Measurements from ENCODE around the gene ARHGAP24.
A peak's percentile ranks its signal among the peaks of the same experiment; 100 is the strongest.
"Not testable (repeated sequence)": the region's sequence is repeated elsewhere in the genome, so short reads cannot be mapped to it uniquely, and the experiment has no call there.

ARHGAP24 gene

DNA sequence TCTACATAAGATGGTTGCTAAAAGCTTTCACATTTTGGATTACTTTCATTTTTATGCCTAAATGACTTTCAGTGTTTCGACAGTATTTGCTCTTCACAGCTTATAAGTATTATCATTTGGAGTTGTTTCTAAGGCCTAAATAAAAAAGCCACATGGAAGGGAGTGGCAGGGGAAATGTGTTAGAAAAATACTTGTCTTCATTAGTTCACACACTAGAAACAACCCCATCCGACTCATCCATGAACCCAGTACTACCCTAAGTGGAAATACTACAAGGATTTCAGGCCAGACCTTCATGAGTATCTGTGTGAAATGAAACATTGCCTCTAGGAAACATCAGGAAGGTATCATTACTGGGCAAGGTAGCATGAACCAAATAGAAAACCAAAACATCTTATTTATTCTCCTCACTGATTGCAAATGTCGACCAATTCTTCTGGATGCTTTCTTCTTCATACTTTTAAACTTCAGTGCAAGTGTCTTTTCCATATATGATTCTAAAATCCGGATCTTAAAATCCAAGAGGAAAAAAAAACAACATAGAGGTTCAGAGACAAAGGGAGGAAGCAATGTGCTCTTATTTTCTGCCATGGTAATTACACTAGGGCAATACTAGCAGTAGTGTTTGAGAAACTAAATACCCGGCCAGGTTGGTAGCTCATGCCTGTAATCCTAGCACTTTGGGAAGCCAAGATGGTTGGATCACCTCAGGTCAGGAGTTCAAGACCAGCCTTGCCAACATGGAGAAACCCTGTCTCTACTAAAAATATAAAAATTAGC is 349.4 kb downstream of the ARHGAP24 start:
- DNase-seq, result no peak

DNA sequence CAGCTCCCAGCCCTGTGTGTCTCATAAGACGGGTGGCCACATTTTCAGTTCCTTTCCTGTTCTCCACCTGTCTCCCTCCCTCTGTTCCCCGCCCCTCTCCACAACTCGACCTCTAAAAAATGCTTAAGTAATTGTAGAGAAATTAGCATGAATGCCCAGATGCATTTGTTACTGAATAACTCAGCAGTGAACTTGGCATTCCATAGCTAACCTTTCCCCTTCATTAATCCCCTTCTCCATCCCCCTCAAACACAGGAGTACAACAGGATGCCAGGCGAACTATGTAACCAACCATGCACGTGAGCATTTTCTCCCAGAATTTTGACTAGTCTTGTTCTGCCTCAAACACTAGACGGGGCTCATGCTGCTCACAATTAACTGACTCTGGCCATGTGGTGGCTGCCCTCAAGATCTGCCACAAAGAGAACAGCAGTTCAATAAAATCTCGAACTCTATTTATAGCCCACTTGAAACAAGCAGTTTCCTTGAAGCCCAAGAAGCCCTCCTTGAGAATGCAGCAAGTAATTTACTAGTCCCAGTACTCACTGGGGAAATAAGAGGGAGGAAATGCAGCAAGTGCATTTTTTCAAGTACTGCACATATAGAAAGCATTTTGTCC is 351.2 kb downstream of the ARHGAP24 start:
- peak; percentile 61 for DNase-seq

DNA sequence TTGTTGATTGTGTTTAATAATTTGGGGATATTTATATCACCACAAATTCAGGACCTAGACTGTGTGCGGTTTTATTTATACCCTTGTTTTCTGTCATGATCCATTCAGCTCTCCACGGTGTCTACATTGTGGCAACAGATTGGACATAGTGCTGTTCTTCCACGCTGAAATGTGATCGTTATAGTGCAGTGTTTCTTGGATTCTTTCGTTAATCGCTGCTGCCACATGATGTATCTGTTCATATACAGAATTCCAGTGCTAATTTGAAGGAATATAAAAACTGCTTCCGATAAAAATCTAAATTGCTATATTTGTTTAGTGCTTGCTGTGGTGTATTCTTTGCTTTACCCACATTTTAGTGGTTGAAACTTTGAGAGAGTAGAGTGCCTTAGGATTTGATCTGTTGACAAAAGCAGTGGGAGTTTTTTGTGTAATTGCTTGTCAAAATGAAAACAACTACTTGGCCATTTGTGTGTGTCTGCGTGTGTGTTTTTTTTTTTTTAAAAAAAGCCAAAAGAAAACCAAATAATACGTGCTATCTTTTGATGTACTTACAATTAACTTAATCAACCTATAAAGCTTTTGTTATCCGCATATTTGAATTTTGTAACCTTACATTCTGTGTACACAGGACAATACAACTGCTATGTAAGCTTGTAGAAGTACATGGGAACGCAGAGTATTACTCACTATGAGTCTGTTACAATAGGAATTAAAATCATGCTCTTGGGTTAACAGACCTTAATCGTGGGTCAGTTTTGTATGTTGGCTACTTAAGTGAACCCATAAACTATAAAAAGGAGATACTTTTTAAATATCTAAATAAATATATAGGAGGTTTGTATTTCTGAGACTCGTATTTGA is 353.3 kb downstream of the ARHGAP24 start:
- DNase-seq, result no peak

DNA sequence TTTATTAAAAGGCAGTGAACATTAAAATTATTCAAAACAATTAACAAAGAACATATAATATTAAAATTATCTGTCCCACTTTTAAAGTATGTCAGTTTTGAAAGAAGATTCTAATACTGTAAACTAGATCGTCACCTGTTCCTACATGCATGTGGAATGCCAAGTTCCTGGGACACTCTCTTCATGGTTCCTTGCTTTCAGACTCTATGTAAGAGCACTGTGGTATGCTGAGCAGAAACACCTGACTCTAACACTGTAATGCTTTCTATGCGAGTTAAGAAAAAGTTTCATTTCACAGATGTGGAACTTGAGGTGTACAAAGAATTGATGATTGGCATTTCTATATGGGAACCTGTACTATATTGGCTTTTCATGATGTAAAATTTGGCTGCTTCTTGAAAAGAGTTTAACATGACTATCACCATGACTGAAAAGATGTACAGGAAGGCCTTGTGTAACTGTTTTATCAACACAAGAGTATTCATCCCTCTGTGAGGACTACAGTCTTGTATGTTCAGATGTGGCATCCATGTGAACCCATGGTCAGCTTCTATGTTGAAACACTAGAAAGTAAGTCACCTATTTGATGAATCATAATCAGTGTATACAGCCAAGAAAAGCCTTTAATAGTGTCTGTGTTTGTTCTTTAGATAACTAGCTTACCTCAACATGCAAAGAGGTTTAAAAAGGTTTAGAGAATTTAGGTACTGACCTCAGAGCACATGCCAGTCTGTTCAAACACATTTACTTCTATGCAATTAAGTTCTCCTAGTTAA is 354.5 kb downstream of the ARHGAP24 start:
- DNase-seq, result no peak

DNA sequence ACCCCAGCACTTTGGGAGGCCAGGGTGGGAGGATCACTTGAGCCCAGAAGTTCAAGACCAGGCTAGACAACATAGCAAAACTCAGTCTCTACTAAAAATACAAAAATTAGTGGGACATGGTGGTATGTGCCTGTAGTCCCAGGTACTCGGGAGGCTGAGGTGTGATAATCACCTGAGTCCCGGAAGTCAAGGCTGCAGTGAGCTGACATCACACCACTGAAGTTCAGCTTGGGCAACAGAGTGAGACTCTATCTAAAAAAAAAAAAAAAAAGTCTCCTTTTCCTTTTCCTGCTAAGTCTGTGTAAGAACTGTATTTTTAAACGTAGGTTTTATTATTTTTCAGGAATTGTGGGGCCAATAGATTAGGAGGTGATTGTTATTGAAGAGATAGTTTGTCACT is 356.7 kb downstream of the ARHGAP24 start:
- DNase-seq, result no peak

DNA sequence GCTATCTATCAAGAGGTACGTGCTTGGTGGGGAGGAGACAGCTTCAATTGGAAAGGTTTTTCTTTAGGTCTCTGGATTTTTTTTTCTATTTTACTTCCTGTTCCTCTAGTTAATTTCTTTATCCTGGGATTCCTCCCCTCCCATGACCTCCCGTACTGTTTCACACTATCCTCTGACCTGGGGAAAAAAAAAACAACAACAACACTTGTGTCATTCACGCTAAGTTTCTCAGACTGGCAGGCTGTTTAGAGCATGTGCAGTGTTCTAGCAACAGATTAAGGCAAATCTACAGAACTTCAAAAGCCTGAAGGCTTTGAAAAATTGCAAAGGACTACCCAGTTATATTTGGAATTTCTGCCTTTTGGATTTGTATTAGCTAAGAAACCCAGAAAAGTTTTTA is 358.4 kb downstream of the ARHGAP24 start:
- DNase-seq, result no peak

DNA sequence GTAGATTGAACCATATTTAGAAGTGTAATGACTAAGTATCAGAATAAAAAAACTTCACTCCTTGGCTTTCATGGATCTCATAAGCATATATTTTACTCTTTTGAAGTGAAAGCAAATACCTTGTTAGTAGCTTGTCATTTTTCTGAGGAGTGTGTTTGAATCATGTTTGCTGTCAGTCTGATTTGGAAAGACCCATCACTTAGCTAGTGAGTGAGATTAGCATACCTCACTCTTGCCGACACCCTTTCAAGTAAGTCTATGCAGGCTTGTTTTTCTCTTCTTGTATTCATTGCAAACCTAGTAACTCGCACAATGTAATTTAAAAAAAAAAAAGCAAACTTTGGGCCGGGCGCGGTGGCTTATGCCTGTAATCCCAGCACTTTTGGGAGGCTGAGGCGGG is 360.0 kb downstream of the ARHGAP24 start:
- DNase-seq, result no peak

DNA sequence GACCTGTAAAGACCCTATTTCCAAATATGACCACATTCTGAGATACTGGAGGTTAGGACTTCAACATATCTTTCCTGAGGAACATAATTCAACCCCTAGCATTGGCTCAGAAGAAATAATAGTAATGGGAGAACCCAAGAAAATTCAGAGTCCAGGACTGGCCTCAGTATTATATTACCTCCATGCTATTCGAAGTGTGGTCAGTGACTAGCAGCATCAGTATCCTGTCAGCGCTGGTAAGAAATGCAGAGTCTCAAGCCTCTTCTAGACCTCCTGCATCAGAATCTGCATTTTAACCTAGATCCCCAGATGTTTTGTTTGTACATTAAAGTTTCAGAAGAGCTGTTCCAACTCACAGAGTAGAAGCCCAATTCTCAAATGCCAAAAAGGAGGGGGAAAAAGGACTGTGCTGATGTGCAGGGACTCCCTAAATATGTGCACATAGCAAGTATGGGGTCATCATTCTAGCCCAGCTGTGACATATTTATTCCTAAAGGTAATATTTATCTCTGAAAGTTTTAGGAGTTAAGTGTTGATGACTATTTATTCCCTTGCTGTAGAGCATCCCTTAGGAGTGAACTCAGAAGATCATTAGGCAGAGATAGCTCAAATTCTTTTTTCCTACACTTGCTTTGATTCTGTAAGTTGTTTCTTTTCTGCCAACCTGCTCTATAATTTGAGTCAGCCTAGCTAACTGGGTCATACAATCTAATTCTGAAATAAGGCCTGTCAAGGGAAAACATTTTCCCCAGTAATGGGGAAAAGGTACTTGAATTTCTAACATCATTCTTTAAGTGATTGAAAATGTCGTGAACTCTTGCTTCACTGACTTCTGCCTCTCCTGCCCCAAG is 361.9 kb downstream of the ARHGAP24 start:
- no peak for DNase-seq

DNA sequence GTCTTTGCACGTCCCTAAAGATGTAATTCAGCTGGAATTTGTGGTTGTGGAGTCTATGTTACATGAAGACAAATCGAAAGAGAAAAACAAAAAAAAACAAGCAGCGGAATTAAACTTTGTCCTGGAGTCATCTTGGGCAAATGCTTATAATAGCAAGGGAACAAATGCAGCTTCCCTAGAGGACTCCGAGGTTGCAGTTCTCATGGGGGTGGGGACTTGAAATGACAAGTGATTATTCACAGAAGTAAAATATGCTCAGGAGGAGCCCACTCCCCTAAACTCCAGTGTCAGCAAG is 362.4 kb downstream of the ARHGAP24 start:
- DNase-seq, result no peak

DNA sequence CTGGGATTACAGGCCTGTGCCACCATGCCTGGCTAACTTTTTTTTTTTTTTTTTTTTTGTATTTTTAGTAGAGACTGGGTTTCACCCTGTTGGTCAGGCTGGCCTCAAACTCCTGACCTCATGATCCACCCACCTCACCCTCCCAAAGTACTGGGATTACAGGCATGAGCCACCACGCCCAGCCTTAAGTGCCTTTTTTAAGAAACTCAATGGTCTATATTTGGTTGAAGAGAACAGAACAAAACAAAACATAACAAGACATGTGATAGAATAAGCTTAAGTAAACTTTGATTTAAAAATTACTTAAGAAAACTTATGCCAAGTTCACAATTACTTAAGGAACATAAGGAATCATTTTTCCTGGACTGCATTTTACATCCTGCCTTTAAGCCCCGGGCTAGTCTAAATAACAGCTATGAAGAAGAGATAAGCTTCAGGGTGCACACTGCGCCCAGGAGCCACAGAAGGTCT is 365.1 kb downstream of the ARHGAP24 start:
- DNase-seq, result not testable (repeated sequence)

DNA sequence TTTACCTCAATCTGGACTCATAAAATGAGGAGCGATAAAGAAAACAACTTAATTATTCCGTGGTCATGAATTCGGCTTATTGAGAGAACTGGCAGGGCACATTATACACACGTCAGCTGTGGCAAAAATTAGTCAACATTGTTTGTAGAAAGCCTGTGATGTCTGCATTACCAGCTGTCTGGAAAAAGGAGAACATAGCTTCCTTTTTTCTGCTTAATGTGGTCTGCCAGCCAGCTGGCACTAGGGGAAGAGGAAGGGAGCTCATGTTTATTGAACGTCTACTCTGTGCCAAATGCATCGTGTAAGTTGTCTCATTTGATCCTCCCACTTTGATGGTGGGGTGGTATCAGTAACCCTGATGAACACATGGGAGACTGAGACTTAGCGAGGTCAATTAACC is 367.6 kb downstream of the ARHGAP24 start:
- peak; percentile 78 for DNase-seq

DNA sequence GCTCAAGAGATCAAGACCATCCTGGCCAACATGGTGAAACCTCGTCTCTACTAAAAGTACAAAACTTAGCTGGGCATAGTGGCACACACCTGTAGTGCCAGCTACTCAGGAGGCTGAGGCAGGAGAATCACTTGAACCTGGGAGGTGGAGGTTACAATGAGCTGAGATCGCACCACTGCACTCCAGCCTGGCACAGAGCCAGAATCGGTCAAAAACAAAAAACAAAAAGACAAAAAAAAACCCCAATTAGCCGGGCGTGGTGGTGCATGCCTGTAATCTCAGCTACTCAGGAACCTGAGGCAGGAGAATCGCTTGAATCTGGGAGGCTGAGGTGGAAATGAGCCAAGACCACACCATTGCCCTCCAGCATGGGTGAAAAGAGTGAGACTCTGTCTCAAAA is 378.8 kb downstream of the ARHGAP24 start:
- not testable (repeated sequence) for DNase-seq

DNA sequence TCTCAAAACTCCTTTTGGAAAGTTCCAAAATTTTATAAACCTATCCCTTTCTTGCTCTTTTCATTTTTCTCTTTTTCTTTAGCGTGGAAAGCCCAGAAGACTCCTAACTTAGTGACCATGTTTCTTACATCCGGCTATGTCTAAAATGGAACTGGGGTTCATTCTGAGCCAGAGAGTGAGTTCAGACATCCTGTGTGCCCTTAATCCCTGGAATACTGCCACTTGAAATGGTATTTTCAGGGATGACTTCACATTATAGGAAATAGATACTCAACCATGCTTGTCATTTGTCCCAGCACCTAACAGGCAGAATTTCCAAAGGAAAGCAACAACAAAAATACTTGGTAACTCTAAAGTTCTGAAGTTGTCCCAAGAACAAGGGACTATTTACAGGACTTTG is 379.6 kb downstream of the ARHGAP24 start:
- DNase-seq, result no peak

DNA sequence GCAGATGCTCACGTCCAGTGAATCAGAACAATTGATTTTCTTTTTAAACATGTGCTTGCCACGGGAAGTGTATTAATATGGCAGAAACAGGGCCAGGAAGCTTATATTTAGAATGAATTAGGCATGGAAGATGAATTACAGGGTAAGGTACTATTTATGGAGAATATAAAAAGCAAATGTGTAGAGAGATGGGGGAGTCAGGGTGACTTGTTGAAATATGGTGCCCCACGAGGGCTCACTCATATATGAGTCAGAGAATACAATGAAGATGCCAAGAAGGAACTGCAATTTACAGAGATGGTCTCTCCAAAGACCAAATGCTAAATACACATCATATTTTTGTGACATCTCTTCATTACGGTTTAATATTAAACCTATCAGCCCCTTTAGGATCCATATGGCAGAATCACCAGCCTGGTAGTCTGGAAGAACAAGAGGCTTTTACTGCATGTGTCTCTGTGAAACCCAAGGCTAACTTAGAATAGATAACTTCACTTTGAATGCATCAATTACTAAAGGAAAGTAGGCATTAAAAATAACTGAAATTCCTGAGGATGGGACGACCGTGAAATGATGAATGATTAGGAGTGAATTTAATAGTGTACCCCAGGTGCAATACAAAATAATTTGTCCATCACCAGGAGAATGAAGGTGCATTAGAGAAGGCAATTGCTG is 385.3 kb downstream of the ARHGAP24 start:
- no peak for DNase-seq

DNA sequence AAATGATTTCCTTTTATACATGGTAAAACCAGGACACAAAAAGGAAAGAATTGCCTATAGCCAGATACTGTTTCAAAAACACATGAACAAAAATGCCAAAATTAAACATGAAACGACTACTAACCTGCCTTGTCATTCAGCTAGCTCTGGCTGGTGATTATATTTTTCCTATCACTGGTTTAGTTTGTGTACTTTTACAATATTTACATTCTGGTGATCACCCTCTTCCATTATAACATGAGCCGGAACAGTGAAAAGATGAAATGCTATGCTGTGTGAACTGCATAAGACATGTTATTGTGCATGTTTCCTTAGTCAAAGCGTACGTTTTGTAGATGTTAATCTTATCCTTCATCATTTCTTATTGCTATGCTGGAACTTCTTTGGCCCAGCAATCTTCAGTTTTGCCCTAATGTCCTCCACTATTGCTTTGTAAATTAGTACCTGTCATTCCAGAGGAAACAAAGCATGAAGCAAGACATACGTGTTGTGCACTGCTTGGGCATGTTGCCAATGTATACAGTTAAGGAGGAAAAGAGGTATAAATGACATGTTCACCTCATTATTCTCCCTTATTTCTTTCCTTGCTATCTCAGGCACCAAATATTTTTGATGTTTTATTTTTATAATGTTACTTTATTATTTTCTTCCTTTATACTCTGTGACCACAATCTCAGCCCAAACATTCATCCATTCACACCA is 386.3 kb downstream of the ARHGAP24 start:
- no peak for DNase-seq

DNA sequence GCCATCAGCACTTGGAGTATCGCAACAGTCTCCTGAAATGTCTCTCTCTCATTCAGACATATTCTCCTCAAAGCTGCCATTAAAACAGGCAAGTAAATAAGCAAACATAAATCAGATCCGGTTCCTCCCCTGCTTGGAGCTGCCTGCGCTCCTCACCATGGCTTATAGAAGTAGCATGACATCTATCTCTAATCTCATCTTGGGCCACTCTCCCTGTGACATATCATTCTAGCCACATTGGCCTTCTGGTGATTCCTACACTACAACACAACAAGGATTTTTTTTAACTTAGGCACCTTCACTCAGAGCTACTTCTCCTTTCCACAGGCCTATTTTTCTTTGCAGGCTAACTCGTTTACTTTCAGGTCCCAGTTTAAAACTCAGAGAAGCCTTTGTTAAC is 387.9 kb downstream of the ARHGAP24 start:
- no peak for DNase-seq

DNA sequence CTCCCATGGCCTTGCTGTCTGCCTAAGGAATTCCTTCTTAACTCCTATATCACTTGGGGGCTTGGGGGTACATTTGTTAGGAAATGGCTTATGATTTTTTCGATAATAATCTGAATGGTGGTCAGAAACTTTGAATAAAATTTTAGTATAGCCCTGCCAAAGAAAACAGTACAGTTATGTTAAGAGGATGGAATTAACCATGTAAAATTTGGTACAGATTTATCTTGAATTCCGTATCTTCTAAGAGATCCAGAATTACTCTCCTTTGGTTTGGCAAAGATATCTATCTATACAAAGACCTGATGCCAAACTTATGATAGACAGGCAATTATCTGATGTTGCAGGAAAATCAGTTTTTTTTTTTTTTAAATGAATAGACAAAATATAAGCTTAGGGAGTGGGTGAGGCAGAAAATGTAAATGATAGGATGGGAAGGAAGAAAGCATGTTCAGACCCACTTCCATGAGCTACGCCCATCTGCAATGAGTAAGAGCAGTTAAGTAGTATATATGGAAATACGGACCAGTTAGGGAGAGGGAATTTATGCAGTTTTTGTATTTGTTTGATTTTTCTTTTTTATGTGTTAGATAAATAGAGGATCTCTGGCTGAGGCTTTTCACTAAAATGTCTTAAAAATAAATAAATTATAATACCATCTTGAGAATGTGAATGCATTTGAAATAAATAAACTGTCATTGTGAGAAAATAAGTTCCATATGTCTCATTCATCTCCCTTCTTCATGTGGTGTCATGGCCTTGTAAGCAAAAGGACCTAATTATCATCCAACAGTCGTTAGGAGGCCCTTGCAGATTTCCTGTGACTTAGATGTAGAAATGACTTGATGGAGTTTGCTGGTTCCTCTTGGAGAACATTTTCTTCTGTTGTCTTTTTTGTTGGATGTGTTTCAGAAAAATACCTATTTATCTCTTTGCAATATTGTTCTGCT is 389.6 kb downstream of the ARHGAP24 start:
- DNase-seq, result no peak

DNA sequence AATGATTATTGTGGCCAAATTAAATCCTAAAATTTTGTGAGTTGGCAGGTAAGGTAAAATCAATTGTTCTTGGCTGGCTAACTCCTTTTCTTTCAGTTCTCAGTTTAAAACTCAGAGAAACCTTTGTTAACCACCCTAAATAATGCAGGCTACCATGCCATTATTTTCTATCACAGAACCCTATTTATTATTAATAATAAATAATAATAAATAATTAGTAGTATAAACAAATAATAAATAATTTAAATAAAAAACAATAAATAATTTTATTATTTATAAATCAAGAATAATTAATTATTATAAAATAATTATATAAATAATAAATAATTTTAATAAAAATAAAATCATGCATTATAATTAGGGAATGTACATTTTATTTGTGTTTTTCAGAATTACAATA is 390.3 kb downstream of the ARHGAP24 start:
- DNase-seq, result no peak

DNA sequence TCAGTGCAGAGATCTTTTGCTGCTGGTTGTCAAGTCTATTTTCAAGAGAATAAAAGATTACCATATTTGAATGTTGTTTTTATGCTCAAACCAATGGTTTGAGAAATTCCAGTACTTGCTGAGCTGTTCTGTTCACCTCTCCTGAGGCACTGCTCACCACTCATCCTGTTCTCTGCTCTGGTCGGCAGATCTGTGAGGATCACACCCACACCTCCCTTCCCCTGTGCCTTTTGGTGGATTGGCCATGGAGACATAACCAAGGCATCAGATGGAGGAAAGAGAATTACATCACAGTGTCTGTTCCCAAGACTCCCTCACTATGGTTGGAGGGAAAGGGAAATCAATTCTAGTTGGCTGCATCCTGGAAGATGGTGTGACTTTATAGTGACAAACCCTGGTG is 391.6 kb downstream of the ARHGAP24 start:
- no peak for DNase-seq

DNA sequence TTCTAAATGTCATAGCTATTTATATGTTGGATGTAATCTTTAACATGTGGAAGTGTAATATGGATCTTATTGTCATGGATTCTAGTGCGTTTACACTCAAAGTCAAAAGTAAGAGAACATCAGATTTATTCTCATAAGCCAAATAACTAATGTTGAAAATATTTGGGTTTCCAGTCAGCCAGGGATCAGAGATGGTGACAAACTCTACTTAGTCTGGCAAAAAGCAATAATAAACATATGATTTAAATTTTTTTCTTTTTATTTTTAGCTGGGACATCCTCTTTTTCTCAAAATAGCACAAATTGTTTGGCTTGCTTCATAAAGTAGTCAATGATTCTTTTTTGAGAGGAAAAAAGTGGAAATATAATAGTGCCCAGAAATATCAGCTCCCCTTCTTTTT is 392.3 kb downstream of the ARHGAP24 start:
- DNase-seq, result no peak

All from right hindlimb (tissue), 1 donor.